HepG2 (cell line): ENCODE data around the gene SREBF1. TPM values are rescaled to one million over a fixed set of nuclear protein-coding genes. Genes with fewer than 3 reads are reported as not detected.

Experiments
- BRCA1 ChIP-seq: sonication (generic); formaldehyde crosslinking; IDR thresholded peaks from 2 replicates; pipeline ENCODE4 v1.4.0; 2020; ENCODE audit warnings: missing genetic modification reagents
- CEBPG ChIP-seq: IDR thresholded peaks from 2 replicates; pipeline ENCODE4 v1.6.1; 2016
- DPF2 ChIP-seq: sonication (generic); formaldehyde crosslinking; IDR thresholded peaks from 2 replicates; pipeline ENCODE4 v1.4.0; 2020; ENCODE audit warnings: mild to moderate bottlenecking, low read depth, missing genetic modification reagents, borderline replicate concordance
- FOXM1 ChIP-seq: sonication (generic); formaldehyde crosslinking; IDR thresholded peaks from 2 replicates; pipeline ENCODE4 v1.5.0; 2020; ENCODE audit warnings: missing genetic modification reagents
- HCFC1 ChIP-seq: fragments of 150-350 bp; IDR thresholded peaks from 2 replicates; pipeline ENCODE4 v1.6.1; 2014; ENCODE audit warnings: low read depth, low read length
- HDAC1 ChIP-seq: sonication (generic); formaldehyde crosslinking; IDR thresholded peaks from 2 replicates; pipeline ENCODE4 v1.5.1; 2020; ENCODE audit warnings: mild to moderate bottlenecking, missing genetic modification reagents
- JUNB ChIP-seq: sonication (generic); formaldehyde crosslinking; IDR thresholded peaks from 2 replicates; pipeline ENCODE4 v1.8.0; 2022; ENCODE audit warnings: missing genetic modification reagents, mild to moderate bottlenecking, borderline replicate concordance
- KLF6 ChIP-seq: IDR thresholded peaks from 2 replicates; pipeline ENCODE4 v1.8.0; 2016; ENCODE audit warnings: missing biosample characterization, missing genetic modification reagents
- RARA ChIP-seq: IDR thresholded peaks from 2 replicates; pipeline ENCODE4 v1.6.1; 2016; ENCODE audit warnings: missing genetic modification reagents, missing compliant biosample characterization
- RERE ChIP-seq: IDR thresholded peaks from 2 replicates; pipeline ENCODE4 v1.6.1; 2016; ENCODE audit warnings: low read depth, missing genetic modification reagents, missing compliant biosample characterization
- SATB2 ChIP-seq: sonication (generic); formaldehyde crosslinking; IDR thresholded peaks from 2 replicates; pipeline ENCODE4 v1.5.0; 2020; ENCODE audit warnings: missing genetic modification reagents
- SP140L ChIP-seq: sonication (generic); formaldehyde crosslinking; IDR thresholded peaks from 2 replicates; pipeline ENCODE4 v1.4.0; 2020; ENCODE audit warnings: missing genetic modification reagents, borderline replicate concordance
- ZBTB7B ChIP-seq: sonication (generic); formaldehyde crosslinking; IDR thresholded peaks from 2 replicates; pipeline ENCODE4 v1.4.0; 2020; ENCODE audit warnings: missing genetic modification reagents
- ZNF317 ChIP-seq: sonication (generic); formaldehyde crosslinking; IDR thresholded peaks from 2 replicates; pipeline ENCODE4 v1.5.0; 2020; ENCODE audit warnings: mild to moderate bottlenecking, missing genetic modification reagents
- ZNF331 ChIP-seq: sonication (generic); formaldehyde crosslinking; IDR thresholded peaks from 2 replicates; pipeline ENCODE4 v1.4.0; 2020; ENCODE audit warnings: missing genetic modification reagents
- ZNF530 ChIP-seq: sonication (generic); formaldehyde crosslinking; IDR thresholded peaks from 2 replicates; pipeline ENCODE4 v1.5.0; 2020; ENCODE audit warnings: low read depth, mild to moderate bottlenecking, missing genetic modification reagents
- ZNF639 ChIP-seq: conservative IDR thresholded peaks from 2 replicates; pipeline ENCODE4 v1.6.1; 2018; ENCODE audit warnings: missing genetic modification reagents
- ZNF772 ChIP-seq: sonication (generic); formaldehyde crosslinking; IDR thresholded peaks from 2 replicates; pipeline ENCODE4 v1.5.0; 2020; ENCODE audit warnings: mild to moderate bottlenecking, missing genetic modification reagents
- polyA plus RNA-seq, 8 experiments: library from polyadenylated mRNA; depleted of rRNA in 3 of 8; stranded (reverse) in 7 of 8; unstranded in 1 of 8; fragments of >200 nt; fragmentation: Illumina TruSeq in 4 of 8; extraction: Trizol in 4 of 8; gene quantifications; 2 replicates each; pipeline versions ENCODE4 v1.2.1 to v1.2.3, GENCODE V29; 2011 to 2016; ENCODE audit warnings: low read depth in 4 of 8, missing spikeins in 1 of 8, mixed read lengths in 1 of 8; ENCODE audit not compliant: insufficient read depth in 1 of 8
- total RNA-seq, 5 experiments: library from RNA; depleted of rRNA; stranded (reverse); fragments of >200 nt; fragmentation: Illumina TruSeq; extraction: Trizol; gene quantifications; 2 replicates each; pipeline ENCODE4 v1.2.3, GENCODE V29; 2016; ENCODE audit warnings: low read depth in 1 of 5
- TF ChIP-seq, protein P1 (sequence below): IDR thresholded peaks from 2 replicates; pipeline ENCODE4 v1.4.0; 2020; ENCODE audit warnings: mild to moderate bottlenecking, missing genetic modification reagents
- TF ChIP-seq, protein P2 (sequence below): sonication (generic); formaldehyde crosslinking; IDR thresholded peaks from 2 replicates; pipeline ENCODE4 v1.4.0; 2020; ENCODE audit warnings: missing genetic modification reagents

The SREBF1 gene
- total and polyA plus RNA-seq, 2 of the 13 experiments (the other 11 are each of a cell fraction or from before 2014, with no cell fraction given): 34.3 to 38.0 TPM

GRCh38 chr17:17865035-17865434 lies 28.2 kb upstream of the SREBF1 start (continued):
- TF ChIP-seq, protein P1, sequence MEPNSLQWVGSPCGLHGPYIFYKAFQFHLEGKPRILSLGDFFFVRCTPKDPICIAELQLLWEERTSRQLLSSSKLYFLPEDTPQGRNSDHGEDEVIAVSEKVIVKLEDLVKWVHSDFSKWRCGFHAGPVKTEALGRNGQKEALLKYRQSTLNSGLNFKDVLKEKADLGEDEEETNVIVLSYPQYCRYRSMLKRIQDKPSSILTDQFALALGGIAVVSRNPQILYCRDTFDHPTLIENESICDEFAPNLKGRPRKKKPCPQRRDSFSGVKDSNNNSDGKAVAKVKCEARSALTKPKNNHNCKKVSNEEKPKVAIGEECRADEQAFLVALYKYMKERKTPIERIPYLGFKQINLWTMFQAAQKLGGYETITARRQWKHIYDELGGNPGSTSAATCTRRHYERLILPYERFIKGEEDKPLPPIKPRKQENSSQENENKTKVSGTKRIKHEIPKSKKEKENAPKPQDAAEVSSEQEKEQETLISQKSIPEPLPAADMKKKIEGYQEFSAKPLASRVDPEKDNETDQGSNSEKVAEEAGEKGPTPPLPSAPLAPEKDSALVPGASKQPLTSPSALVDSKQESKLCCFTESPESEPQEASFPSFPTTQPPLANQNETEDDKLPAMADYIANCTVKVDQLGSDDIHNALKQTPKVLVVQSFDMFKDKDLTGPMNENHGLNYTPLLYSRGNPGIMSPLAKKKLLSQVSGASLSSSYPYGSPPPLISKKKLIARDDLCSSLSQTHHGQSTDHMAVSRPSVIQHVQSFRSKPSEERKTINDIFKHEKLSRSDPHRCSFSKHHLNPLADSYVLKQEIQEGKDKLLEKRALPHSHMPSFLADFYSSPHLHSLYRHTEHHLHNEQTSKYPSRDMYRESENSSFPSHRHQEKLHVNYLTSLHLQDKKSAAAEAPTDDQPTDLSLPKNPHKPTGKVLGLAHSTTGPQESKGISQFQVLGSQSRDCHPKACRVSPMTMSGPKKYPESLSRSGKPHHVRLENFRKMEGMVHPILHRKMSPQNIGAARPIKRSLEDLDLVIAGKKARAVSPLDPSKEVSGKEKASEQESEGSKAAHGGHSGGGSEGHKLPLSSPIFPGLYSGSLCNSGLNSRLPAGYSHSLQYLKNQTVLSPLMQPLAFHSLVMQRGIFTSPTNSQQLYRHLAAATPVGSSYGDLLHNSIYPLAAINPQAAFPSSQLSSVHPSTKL: peak; percentile 27; the same call in 1 of the 2 replicates
- TF ChIP-seq ZNF639 (CRISPR knock-in tag) (no peak), ZNF317 (CRISPR knock-in tag) (no peak), HCFC1 (no peak), CEBPG (CRISPR knock-in tag) (no peak), HDAC1 (CRISPR knock-in tag) (no peak), ZNF772 (no peak), SATB2 (CRISPR knock-in tag) (no peak), JUNB (no peak), ZNF331 (0 out of 2 replicates have a peak, but pooled peaks have one; percentile 24), BRCA1 (CRISPR knock-in tag) (no peak), RARA (CRISPR knock-in tag) (peak; percentile 26; the same call in 1 of the 2 replicates), KLF6 (CRISPR knock-in tag) (no peak), ZBTB7B (CRISPR knock-in tag) (no peak), FOXM1 (no peak), DPF2 (no peak), RERE (CRISPR knock-in tag) (no peak), SP140L (no peak), ZNF530 (no peak)
- TF ChIP-seq, protein P2, sequence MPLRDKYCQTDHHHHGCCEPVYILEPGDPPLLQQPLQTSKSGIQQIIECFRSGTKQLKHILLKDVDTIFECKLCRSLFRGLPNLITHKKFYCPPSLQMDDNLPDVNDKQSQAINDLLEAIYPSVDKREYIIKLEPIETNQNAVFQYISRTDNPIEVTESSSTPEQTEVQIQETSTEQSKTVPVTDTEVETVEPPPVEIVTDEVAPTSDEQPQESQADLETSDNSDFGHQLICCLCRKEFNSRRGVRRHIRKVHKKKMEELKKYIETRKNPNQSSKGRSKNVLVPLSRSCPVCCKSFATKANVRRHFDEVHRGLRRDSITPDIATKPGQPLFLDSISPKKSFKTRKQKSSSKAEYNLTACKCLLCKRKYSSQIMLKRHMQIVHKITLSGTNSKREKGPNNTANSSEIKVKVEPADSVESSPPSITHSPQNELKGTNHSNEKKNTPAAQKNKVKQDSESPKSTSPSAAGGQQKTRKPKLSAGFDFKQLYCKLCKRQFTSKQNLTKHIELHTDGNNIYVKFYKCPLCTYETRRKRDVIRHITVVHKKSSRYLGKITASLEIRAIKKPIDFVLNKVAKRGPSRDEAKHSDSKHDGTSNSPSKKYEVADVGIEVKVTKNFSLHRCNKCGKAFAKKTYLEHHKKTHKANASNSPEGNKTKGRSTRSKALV (CRISPR knock-in tag): no peak
